Measurements from ENCODE around the gene FCER2.

FCER2 gene

GRCh38 chr19:7676376-7676775 lies 25.6 kb downstream of the FCER2 start:
- no peak for DNase-seq

- peak; percentile 59 to 67 for DNase-seq
These were observed 27.6 kb downstream of the FCER2 start for GRCh38 chr19:7674010-7675005.

- DNase-seq = no peak
These were observed 29.4 kb downstream of the FCER2 start for GRCh38 chr19:7672522-7672921.

- DNase-seq = no peak
These were observed 31.1 kb downstream of the FCER2 start for GRCh38 chr19:7670790-7671189.

- peak in 1 of 2 experiments; percentile 41 for DNase-seq
These were observed 31.7 kb downstream of the FCER2 start for GRCh38 chr19:7670150-7670783.

- no peak for DNase-seq
These were observed 32.3 kb downstream of the FCER2 start for GRCh38 chr19:7669641-7670040.

- no peak for DNase-seq
These were observed 33.1 kb downstream of the FCER2 start, which contains the start of gene RETN for GRCh38 chr19:7668842-7669241. Gene RETN, plus strand, starts transcription at chr19:7669049. Its CDS starts 278 bp downstream, at chr19:7669327.

GRCh38 chr19:7665076-7665475 lies 36.9 kb downstream of the FCER2 start:
- no peak for DNase-seq

GRCh38 chr19:7663706-7664105 lies 38.2 kb downstream of the FCER2 start:
- DNase-seq = no peak

GRCh38 chr19:7662657-7663056 lies 39.3 kb downstream of the FCER2 start:
- no peak for DNase-seq

GRCh38 chr19:7661744-7662538 lies 40.0 kb downstream of the FCER2 start:
- DNase-seq = no peak

GRCh38 chr19:7658219-7658686 lies 43.7 kb downstream of the FCER2 start:
- DNase-seq = peak; percentile 44 to 49

- peak; percentile 54 to 66 for DNase-seq
These were observed 44.7 kb downstream of the FCER2 start for GRCh38 chr19:7657131-7657751.

- DNase-seq = no peak
These were observed 46.4 kb downstream of the FCER2 start for GRCh38 chr19:7655581-7655980.

- no peak for DNase-seq
These were observed 47.5 kb downstream of the FCER2 start for GRCh38 chr19:7654401-7654800.

GRCh38 chr19:7652061-7652641 lies 49.8 kb downstream of the FCER2 start:
- peak; percentile 92 to 94 for DNase-seq

- peak in 1 of 2 experiments; percentile 14 for DNase-seq
These were observed 51.8 kb downstream of the FCER2 start for GRCh38 chr19:7650148-7650547.

GRCh38 chr19:7648265-7649014 lies 53.5 kb downstream of the FCER2 start:
- DNase-seq = no peak

- no peak for DNase-seq
These were observed 54.8 kb downstream of the FCER2 start for GRCh38 chr19:7647156-7647555.

- DNase-seq = no peak
These were observed 55.6 kb downstream of the FCER2 start for GRCh38 chr19:7646426-7646700.

GRCh38 chr19:7645656-7646425 lies 56.1 kb downstream of the FCER2 start:
- no peak for DNase-seq

Data from activated T-cell treated with anti-CD3 and anti-CD28 coated beads, Interleukin-2, amount 50 U/mL, for 48 hours (primary cell).